ENCODE data around the gene COA8.

DNA sequence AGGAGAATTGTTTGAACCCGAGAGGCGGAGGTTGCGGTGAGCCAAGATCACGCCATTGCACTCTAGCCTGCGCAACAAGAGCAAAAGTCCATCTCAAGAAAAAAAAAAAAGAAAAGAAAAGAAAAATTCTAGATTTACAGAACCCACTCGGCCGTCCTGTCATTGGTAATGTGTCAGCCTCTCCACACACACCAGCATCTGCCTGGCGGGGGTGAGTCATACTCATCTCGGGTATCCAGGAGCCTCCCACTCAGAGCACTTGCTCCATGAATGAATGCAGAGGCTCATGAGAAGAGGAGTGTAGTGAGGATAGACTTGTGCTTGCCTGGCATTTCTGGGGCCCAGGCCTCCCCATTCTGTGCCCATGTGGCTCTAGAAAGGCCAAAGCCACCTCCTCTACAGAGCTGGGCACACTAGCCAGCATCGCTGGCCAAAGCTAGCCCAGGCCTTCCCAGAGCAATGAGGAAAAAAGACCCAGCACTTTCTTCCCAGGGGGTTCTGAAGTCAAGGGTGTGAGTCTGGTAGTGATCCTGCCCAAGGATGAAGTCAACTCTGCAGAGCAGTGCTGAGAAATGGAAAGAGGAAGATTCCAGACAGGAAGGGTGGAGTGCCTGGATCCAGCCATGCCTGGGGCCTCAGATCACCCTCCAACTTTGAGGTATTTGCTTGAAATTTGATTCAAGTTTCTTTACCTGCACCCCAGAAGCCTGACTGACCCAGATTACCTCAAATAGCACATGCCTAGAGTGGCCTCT is 35.0 kb downstream of the COA8 start:
- TF ChIP-seq CTCF (IDR thresholded peaks at IDR 0.05) (no peak), POLR2A (IDR thresholded peaks at IDR 0.05) (no peak)

Data from vagina (tissue), 2 donors.